SU-DHL-6 (cell line): ENCODE data around the gene FUBP1.

Experiments
- CTCF ChIP-seq: fragments of 200-600 bp; sonication (generic); IDR thresholded peaks from one replicate; pipeline ENCODE4 v1.5.1; 2017; ENCODE audit warnings: antibody characterized with exemption, mild to moderate bottlenecking, low read length, moderate library complexity; ENCODE audit not compliant: insufficient read depth, poor library complexity, severe bottlenecking
- EZH2phosphoT487 ChIP-seq: fragments of 200-600 bp; sonication (generic), shearing (Covaris generic); conservative IDR thresholded peaks from 2 replicates; pipeline ENCODE4 v1.6.1; 2018; ENCODE audit warnings: mild to moderate bottlenecking, antibody characterized with exemption, low read length, moderate library complexity, mixed read lengths

DNA sequence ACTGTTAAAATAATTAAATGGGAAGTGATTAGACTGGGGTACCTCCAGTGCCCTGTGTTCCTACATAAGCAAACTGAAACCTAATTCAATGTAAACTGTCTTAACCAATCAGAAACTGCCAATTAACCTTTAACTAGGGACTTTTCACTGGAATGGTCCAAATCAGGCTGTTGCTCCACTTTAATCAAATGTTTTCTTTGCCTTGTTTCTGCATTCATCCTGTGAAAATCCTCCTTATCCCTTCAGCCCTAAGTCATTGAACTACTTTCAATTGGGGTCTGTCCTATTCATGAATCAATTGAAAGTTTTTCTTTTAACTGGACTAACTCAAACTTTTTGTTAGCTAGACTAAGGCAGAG, 5.1 kb upstream of the FUBP1 start:
- TF ChIP-seq CTCF = no peak
- no peak for TF ChIP-seq EZH2phosphoT487
